HUES6 (cell line): ENCODE results near the gene BAHCC1.

ENCODE experiments used
- H3K27ac ChIP-seq: 2 replicates; pipeline ENCODE4 v1.7.0; 2013; ENCODE audit warnings: low read depth, mild to moderate bottlenecking, low read length, inconsistent platforms
- H3K27me3 ChIP-seq: 2 replicates; pipeline ENCODE4 v1.6.1; 2013; ENCODE audit warnings: low read length; ENCODE audit not compliant: control insufficient read depth, insufficient read depth
- H3K36me3 ChIP-seq: 2 replicates; pipeline ENCODE4 v1.6.1; 2013; ENCODE audit warnings: low read length; ENCODE audit not compliant: control insufficient read depth, insufficient read depth
- H3K4me1 ChIP-seq: 2 replicates; pipeline ENCODE4 v1.6.1; 2013; ENCODE audit warnings: low read length; ENCODE audit not compliant: control insufficient read depth, insufficient read depth
- H3K4me3 ChIP-seq: 2 replicates; pipeline ENCODE4 v1.5.1; 2013; ENCODE audit warnings: low read depth, low read length
- H3K9ac ChIP-seq: one replicate; pipeline ENCODE4 v1.6.1; 2013; ENCODE audit warnings: mild to moderate bottlenecking, low read length
- H3K9me3 ChIP-seq: 2 replicates; pipeline ENCODE4 v1.6.1; 2013; ENCODE audit warnings: low read depth, low read length; ENCODE audit not compliant: control insufficient read depth, insufficient read depth

BAHCC1 gene

DNA sequence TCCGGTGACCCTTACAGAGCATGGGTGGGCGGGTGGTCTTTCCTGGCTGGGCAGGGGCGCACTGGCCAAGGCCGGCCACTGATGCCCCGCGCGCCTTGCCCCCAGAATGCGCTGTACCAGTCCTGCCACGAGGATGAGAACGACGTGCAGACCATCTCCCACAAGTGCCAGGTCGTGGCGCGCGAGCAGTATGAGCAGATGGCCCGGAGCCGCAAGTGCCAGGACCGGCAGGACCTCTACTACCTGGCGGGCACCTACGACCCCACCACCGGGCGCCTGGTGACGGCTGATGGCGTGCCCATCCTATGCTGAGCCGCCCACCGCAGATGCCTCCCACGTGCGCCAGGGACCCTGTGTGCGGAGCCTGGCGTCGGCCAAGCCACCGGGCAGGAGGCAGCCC is 68.2 kb downstream of the BAHCC1 start:
- H3K27me3 ChIP-seq = no peaks in the 10 kb centered on the region
- no peaks in the 10 kb centered on the region for H3K36me3 ChIP-seq
- H3K9ac ChIP-seq = no peak overlapping the region
- no peak overlapping the region for H3K27ac ChIP-seq
- H3K9me3 ChIP-seq = no peaks in the 10 kb centered on the region
- H3K4me1 ChIP-seq = no peaks in the 10 kb centered on the region
- H3K4me3 ChIP-seq = no peak overlapping the region

DNA sequence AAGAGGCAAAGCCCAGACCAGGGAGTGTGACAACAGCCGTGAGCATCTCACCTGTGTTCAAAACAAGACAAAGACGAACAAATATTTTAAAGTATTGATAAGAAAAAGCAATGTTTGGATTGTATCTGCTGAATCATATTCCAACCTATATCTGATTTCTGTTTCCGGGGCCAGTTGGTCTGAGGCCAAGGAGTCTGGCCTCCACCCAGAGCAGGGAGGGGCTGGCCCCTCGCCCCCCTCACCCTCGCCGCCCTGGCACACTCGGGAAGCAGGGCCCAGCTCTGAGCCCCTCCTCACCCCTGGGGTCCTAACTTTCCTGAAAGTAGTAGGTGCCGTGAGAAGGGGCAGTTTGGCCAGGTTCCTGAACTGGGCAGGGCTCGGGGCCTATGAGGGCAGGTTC is 69.3 kb downstream of the BAHCC1 start:
- Histone ChIP-seq H3K4me3 (no peak overlapping the region), H3K27me3 (no peaks in the 10 kb centered on the region), H3K27ac (no peak overlapping the region), H3K9me3 (no peaks in the 10 kb centered on the region), H3K4me1 (no peaks in the 10 kb centered on the region), H3K9ac (no peak overlapping the region), H3K36me3 (no peaks in the 10 kb centered on the region)

DNA sequence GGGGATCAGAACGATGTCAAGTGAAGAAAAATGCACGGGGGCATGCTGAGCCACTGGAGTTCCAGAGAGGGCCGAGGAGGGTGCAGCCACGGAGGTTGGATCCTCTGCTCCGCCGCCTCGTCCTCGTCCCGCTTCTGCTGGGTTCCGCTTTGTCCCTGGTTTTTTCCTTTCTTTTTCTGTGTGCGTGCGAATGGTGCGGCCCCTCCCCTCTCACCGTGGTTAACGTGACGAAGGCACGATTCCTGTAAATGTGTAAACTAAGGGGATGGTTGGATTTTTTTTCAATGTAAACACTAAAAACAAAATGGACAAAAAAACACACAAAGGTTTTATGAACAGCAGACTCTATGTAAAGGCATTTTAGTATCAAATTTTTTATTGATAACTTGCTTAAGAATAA is 70.7 kb downstream of the BAHCC1 start:
- H3K4me3 ChIP-seq = no peak overlapping the region
- no peak overlapping the region for H3K27ac ChIP-seq
- no peaks in the 10 kb centered on the region for H3K9me3 ChIP-seq
- no peaks in the 10 kb centered on the region for H3K27me3 ChIP-seq
- no peaks in the 10 kb centered on the region for H3K4me1 ChIP-seq
- no peaks in the 10 kb centered on the region for H3K36me3 ChIP-seq
- H3K9ac ChIP-seq = no peak overlapping the region

GRCh38 chr17:81466564-81467472 is 71.6 kb downstream of the BAHCC1 start:
- Histone ChIP-seq H3K9me3 (no peaks in the 10 kb centered on the region), H3K36me3 (no peaks in the 10 kb centered on the region), H3K4me3 (no peak overlapping the region), H3K27me3 (no peaks in the 10 kb centered on the region), H3K27ac (no peak overlapping the region), H3K9ac (no peak overlapping the region), H3K4me1 (no peaks in the 10 kb centered on the region)

DNA sequence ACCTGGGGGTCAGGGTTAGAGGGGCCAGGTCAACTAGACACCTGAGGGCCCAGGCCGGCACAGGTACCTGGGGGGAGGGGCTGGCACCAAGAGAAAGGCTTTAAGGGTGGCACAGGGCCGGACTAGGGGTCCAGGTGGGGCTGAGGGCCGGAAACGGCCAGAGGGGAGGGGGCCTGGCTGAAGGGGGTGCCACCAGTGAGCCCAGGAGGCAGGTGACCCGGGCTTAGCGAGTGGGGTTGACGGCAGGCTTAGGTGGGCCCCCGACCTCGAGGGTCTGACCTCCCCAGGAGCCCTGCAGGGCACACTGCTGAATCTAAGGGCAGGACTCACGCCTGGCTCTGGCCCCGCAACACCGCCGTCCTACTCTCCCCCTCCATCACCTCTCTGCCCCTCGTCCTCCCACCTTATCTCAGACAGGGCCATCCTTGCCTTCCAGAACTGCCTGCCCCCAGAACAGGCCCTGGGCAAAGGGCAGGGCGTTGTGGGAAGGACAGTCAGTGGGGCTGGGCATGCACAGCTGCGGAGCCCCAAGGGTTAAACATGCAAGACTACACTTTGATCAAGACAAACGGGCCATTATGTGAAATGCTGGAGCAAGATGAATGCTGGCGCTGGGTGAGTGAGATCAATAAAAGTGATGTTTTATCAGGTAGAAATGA is 73.0 kb downstream of the BAHCC1 start:
- Histone ChIP-seq H3K27me3 (no peaks in the 10 kb centered on the region), H3K9ac (no peak overlapping the region), H3K4me1 (no peaks in the 10 kb centered on the region), H3K4me3 (no peak overlapping the region), H3K36me3 (no peaks in the 10 kb centered on the region), H3K9me3 (no peaks in the 10 kb centered on the region), H3K27ac (no peak overlapping the region)

DNA sequence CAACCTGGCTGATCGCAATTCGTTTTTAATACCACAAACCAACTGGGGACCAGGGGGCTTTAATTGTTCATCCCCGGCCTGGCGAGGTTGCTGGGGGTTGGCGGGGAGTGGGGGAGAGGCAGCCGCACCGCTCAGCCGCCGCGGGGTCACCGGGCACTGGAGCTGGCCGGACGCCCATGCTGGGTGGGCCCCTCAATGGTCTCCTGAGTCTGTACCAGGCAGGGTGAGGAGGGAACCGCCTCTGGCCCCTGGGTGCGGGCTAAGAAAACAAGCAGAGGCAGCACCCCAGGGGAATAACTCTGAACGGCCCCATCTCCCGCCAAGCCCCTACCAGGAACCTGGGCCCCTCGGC is 73.5 kb downstream of the BAHCC1 start:
- Histone ChIP-seq H3K9me3 (no peaks in the 10 kb centered on the region), H3K4me3 (no peak overlapping the region), H3K4me1 (no peaks in the 10 kb centered on the region), H3K27me3 (no peaks in the 10 kb centered on the region), H3K9ac (no peak overlapping the region), H3K36me3 (no peaks in the 10 kb centered on the region), H3K27ac (no peak overlapping the region)

DNA sequence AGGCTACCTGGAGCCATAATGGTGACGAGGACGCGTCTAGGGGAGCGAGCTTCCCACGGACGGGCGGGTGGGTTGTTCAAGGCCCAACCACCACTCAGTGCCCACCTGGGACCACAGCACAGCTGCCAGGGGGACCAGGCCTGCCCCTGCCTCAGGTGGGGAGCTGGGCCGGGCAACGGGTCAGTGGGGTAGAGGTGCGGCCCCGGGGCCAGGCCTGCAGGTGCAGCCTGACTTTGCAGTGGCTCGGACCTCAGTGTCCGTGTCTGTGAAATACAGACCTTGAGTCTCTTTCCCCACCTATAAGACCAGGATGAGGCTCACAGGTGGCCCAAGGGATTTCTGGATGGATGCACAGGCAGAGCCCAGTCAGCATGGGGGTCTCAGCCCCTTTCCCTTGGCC is 74.0 kb downstream of the BAHCC1 start:
- no peaks in the 10 kb centered on the region for H3K4me1 ChIP-seq
- no peak overlapping the region for H3K27ac ChIP-seq
- no peak overlapping the region for H3K4me3 ChIP-seq
- H3K9me3 ChIP-seq = no peaks in the 10 kb centered on the region
- H3K36me3 ChIP-seq = no peaks in the 10 kb centered on the region
- H3K9ac ChIP-seq = no peak overlapping the region
- H3K27me3 ChIP-seq = no peaks in the 10 kb centered on the region

DNA sequence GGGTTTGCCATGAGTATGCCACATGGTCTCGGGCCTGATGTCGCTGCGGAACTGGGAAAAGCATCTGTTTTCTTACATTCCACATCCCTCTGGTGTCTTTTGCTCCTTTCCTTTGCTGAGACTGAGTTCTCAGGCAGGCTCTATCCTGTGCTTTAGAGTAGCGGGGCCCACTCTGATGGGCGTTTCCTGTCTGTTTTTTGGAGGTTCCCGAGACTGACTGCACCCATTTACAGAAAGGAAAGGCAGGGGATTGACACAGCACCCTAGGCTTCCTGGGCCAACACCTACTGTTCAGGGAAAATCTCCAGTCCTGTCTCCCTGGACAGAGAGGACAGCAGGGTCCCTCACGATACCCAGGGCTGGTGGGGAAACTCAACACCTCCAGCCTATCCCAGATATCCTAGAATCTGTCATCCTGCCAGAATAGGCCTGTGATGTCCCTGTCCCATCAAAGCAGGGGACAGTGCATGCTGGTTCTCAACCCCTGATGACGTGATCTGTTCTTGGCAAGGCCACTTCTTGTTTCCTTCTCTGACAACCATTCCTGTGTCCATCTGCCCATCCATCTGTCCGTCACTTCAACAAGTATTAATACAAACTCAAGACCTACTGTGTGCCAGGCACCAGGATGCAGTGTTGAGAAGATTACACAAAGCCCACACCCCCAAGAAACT is 75.2 kb downstream of the BAHCC1 start:
- Histone ChIP-seq H3K9me3 (no peaks in the 10 kb centered on the region), H3K9ac (no peak overlapping the region), H3K27me3 (no peaks in the 10 kb centered on the region), H3K4me1 (no peaks in the 10 kb centered on the region), H3K36me3 (no peaks in the 10 kb centered on the region), H3K27ac (no peak overlapping the region), H3K4me3 (no peak overlapping the region)

DNA sequence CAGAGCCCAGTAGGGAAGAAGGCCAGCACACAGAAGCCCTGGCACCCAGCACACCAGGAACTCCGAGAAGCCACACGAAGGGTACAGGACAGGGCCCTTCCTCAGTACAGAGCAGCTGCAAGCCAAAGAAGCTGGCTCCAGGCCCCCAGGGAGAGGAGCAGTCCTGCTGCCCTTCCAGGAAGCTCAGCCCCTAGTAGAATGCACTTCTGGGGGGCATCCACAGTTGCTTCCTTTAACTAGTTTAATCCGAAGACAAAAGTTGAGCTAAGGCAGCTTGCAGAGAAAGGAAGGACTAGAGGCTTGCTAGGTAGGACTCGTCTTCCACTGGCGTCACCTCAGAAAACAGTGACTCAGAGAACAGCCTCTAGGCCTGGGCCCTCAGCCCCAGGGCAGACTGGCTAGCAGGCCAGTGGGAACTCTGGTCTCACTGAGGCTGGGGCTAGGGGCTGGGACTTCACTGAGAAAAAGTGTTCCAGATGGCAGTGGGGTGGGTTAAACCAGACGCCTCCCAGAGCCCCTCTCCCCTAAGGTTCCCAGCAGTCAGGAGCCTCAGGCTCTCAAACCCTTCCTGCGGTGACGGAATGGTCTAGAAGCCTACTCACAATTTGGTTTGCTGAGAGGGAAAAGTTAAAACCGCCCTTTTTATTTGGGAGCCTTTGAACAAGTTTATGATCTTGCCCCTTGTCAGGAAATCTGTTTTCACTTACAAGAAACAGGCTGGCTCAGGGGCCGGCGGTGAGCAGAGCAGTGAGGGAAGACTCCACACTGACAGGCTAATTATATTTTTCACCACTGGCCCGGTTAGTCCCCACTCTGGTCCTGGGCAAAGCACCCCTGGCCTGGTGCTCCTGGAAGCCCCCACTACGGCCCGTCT is 75.9 kb downstream of the BAHCC1 start:
- no peaks in the 10 kb centered on the region for H3K4me1 ChIP-seq

DNA sequence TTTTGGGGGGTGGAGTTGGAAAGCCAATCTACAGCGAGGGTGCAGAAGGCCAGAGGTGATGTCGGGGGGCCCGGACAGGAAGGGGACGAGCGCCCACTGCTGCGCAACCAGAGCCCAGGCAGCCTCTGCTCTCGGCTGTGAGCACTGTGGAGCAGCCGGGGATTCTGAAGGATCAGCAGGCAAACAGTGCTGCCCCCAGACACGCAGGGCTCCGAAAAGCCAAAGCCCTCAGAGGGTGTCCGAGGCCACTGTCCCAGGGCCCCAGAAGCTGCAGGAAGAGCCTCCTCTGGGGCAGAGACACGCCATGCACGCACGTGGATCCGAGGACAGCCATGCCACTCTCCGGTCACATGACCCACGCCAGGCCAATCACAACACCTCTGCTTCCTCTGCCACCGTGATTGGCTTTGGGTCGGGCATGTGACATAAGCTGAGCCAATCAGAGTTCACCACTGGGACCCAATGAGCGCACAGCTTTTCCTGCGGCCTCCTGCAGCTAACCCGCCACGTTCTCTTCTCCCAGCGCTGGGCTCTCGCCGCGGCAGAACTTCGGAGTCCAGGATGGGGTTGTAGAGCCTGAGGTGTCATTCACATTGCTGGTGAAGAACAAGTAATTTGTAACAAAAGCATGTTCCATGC is 76.7 kb downstream of the BAHCC1 start:
- no peak overlapping the region for H3K27ac ChIP-seq
- no peaks in the 10 kb centered on the region for H3K36me3 ChIP-seq
- H3K4me1 ChIP-seq = no peaks in the 10 kb centered on the region
- no peak overlapping the region for H3K4me3 ChIP-seq
- H3K9me3 ChIP-seq = 0 out of 2 replicates have a peak, but pooled peaks cover 3% of the 10 kb centered on the region
- no peak overlapping the region for H3K9ac ChIP-seq
- no peaks in the 10 kb centered on the region for H3K27me3 ChIP-seq

More for the DNA sequence above, 75.9 kb downstream of the BAHCC1 start:
- no peaks in the 10 kb centered on the region for H3K36me3 ChIP-seq
- H3K27me3 ChIP-seq = no peaks in the 10 kb centered on the region
- H3K9ac ChIP-seq = no peak overlapping the region
- no peaks in the 10 kb centered on the region for H3K9me3 ChIP-seq
- no peak overlapping the region for H3K4me3 ChIP-seq
- no peak overlapping the region for H3K27ac ChIP-seq
